ENCODE data around the gene PUM2.
"Not testable (repeated sequence)": the region's sequence is repeated elsewhere in the genome, so short reads cannot be mapped to it uniquely, and the experiment has no call there.

Gene PUM2

GRCh38 chr2:20381457-20381856, 30.8 kb upstream of the PUM2 start:
- FAIRE-seq (no peak), DNase-seq (ENCODE audit: insufficient read length, low spot score) (no peak)

GRCh38 chr2:20378891-20379519, 28.4 kb upstream of the PUM2 start:
- DNase-seq (ENCODE audit: insufficient read length, low spot score) (peak; percentile 65), FAIRE-seq (no peak)
- TF ChIP-seq POLR2A (IDR thresholded peaks at IDR 0.05; ENCODE audit: low read depth, low read length), result no peak

More at GRCh38 chr2:20381457-20381856, 30.8 kb upstream of the PUM2 start:
- no peak for TF ChIP-seq POLR2A (IDR thresholded peaks at IDR 0.05; ENCODE audit: low read depth, low read length)

- no peak for TF ChIP-seq POLR2A (IDR thresholded peaks at IDR 0.05; ENCODE audit: low read depth, low read length)
- no peak for FAIRE-seq
- DNase-seq (ENCODE audit: insufficient read length, low spot score), result no peak
These were observed 27.7 kb upstream of the PUM2 start for GRCh38 chr2:20378341-20378740.

DNA sequence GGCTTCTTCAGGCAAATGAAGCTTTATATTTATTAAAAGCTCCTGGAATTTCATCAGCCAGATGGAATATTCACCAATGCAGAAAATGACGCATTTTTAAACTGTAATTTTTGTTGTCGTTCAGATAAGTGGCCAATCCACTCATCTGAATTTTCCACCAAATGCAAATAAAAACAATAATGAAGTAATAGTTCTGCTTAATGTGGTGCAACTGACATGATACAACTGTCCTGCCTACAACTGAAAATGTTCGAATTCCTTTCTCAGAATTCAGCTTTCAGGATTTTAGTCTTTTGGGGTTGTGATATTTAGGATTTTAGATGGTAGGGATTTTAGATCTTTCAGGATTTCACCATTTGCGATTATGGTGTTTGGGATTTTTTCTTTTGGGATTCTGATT, 27.1 kb upstream of the PUM2 start:
- DNase-seq (ENCODE audit: insufficient read length, low spot score) (no peak), FAIRE-seq (no peak)
- TF ChIP-seq POLR2A (IDR thresholded peaks at IDR 0.05; ENCODE audit: low read depth, low read length), result no peak

DNA sequence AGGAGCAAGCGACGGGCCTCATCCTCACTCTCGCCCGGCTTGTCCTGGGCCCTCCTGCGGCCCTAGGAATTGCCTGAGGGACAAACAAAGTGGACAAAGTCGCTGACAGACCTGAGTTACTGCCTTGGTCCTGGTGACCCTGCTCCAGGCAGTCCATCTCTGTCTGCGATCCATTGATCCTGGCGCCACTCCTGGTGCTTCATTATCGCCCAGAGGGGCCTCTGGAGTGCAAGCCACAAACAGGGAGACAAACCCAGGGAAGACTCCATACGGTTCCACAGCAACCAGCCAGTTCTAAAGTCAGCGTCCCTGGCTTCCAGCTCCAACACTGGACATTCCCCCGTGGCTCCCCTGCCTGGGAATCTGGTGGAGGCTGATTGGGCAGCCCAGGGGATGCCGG, 24.3 kb upstream of the PUM2 start:
- FAIRE-seq; DNase-seq (ENCODE audit: insufficient read length, low spot score): not testable (repeated sequence)

- FAIRE-seq (no peak), DNase-seq (ENCODE audit: insufficient read length, low spot score) (no peak)
- no peak for TF ChIP-seq POLR2A (IDR thresholded peaks at IDR 0.05; ENCODE audit: low read depth, low read length)
These were observed 22.4 kb upstream of the PUM2 start for GRCh38 chr2:20372896-20373640.

DNA sequence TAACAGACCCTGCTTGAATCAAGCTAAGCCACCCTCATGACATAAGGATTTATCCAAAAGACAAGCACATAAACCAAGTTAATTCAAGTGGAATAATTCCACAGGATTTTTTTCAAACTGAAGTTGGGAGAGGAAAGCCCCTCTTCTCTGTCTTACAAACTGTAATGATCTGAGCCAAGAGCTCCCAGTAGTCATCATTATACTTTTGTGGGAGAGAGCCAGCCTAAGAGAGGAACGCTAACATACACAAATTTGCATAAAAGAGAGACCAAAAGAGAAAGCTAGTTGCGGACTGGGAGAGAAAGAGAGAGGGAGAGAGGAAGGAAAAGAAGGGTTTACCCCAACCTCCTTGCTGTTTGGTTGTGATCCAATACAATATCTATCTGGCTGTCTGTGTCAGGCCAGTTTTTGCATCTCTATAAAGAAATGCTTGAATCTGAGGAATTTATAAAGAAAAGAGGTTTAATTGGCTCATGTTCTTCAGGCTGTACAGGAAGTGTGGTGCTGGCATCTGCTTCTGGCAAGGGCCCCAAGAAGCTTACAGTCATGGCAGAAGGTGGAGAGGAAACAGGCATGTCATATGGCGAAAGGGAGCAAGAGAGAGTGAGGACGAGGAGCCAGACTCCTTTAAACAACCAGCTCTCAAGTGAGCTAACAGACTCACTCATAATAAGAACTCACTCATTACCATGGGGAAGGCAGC, 20.8 kb upstream of the PUM2 start:
- no peak for TF ChIP-seq POLR2A (IDR thresholded peaks at IDR 0.05; ENCODE audit: low read depth, low read length)
- DNase-seq (ENCODE audit: insufficient read length, low spot score), result no peak
- FAIRE-seq, result no peak

DNA sequence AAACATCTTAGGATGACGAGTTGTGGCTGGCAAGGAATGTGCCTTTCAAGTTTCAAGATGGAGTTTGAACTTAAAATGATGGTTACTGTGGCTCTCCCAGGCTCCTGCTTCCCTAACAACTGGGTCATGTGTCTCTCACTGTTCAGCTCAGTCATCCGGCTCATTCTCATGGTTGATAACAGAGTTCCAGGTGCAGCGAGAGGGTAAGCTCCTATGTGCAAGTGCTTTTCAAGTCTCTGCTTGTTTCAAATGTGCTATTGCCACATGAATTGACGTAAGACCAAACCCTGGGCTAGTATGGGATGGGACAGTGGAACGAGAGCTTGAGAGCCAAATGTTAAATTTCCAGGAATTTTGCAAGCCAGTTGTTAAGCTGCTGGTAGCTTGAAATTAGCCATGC, 19.5 kb upstream of the PUM2 start:
- no peak for TF ChIP-seq POLR2A (IDR thresholded peaks at IDR 0.05; ENCODE audit: low read depth, low read length)
- no peak for DNase-seq (ENCODE audit: insufficient read length, low spot score)
- FAIRE-seq, result no peak

- DNase-seq (ENCODE audit: insufficient read length, low spot score), result no peak
- TF ChIP-seq POLR2A (IDR thresholded peaks at IDR 0.05; ENCODE audit: low read depth, low read length), result no peak
- FAIRE-seq, result no peak
These were observed 18.7 kb upstream of the PUM2 start for GRCh38 chr2:20369366-20369765.

GRCh38 chr2:20368706-20369105, 18.1 kb upstream of the PUM2 start:
- no peak for TF ChIP-seq POLR2A (IDR thresholded peaks at IDR 0.05; ENCODE audit: low read depth, low read length)
- DNase-seq (ENCODE audit: insufficient read length, low spot score) (no peak), FAIRE-seq (no peak)

- DNase-seq (ENCODE audit: insufficient read length, low spot score); FAIRE-seq: not testable (repeated sequence)
These were observed 17.3 kb upstream of the PUM2 start for GRCh38 chr2:20367929-20368328.

DNA sequence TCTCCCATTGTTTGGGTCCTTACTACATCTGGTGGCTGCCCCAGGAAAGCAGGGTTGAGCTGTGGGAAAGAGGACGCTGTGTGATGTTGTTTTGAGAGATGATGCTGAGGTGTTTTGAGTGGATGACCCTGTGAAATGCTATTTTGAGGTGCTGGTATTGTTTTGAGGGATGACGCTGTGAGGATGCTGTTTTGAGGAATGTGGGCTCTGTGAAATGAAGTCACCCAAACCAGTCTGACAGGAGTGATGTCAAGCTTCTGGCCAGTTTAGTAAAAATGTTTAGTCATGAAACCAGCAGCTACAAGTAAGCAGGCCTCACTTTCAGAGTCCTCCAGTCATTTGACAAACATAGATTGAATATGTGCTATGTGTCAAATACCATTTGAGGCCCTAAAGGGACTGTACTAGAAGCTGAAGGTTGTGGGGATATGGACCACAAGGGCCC, 16.1 kb upstream of the PUM2 start:
- DNase-seq (ENCODE audit: insufficient read length, low spot score) (no peak), FAIRE-seq (no peak)
- TF ChIP-seq POLR2A (IDR thresholded peaks at IDR 0.05; ENCODE audit: low read depth, low read length), result no peak

- FAIRE-seq (peak; percentile 27), DNase-seq (ENCODE audit: insufficient read length, low spot score) (peak; percentile 47)
- no peak for TF ChIP-seq POLR2A (IDR thresholded peaks at IDR 0.05; ENCODE audit: low read depth, low read length)
These were observed 14.7 kb upstream of the PUM2 start for GRCh38 chr2:20365249-20365817.

DNA sequence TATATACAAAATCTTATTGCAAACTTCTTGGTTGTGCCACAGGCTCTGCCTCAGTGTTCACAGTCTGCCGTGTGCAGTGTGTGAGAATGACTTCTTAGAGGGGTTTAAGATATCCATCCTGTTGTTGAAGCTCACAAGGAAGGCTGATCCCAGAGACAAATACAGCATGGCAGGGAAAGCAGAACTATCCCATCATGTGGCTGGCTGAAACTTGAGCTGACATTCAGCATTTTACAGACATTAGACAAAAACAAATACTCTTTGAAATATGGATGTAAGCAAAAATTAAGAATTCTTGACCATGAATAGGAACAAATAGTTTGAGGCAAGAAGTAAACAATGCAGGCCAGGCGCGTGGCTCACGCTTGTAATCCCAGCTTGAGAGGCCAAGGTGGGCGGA, 12.9 kb upstream of the PUM2 start:
- FAIRE-seq, result no peak
- TF ChIP-seq POLR2A (IDR thresholded peaks at IDR 0.05; ENCODE audit: low read depth, low read length), result no peak
- no peak for DNase-seq (ENCODE audit: insufficient read length, low spot score)

All from H54 (cell line).